Epithelial cell of esophagus (primary cell): ENCODE results near the gene IL20RB.
A peak's percentile ranks its signal among the peaks of the same experiment; 100 is the strongest.

ENCODE experiments used
- DNase-seq: peaks from one replicate; pipeline ENCODE4 v3.0.0; 2010; ENCODE audit warnings: low read depth
- H3K4me3 ChIP-seq: 2 replicates; pipeline ENCODE4 v1.5.1; 2011; ENCODE audit warnings: mild to moderate bottlenecking, low read length, control low read depth
- CTCF ChIP-seq: IDR thresholded peaks from 2 replicates; pipeline ENCODE4 v1.5.1; 2011; ENCODE audit warnings: low read depth, mild to moderate bottlenecking, low read length, control low read depth, inconsistent platforms; ENCODE audit not compliant: insufficient read depth; ENCODE audit errors: missing control alignments

Gene IL20RB

GRCh38 chr3:136932523-136932922 lies 25.3 kb upstream of the IL20RB start:
- H3K4me3 ChIP-seq: peak overlapping the region; percentile 60
- peak; percentile 77 for DNase-seq
- no peak for TF ChIP-seq CTCF

- no peak for DNase-seq
- H3K4me3 ChIP-seq: peak overlapping the region; percentile 60
- no peak for TF ChIP-seq CTCF
These were observed 24.6 kb upstream of the IL20RB start for GRCh38 chr3:136932978-136933772.

- no peak for TF ChIP-seq CTCF
- H3K4me3 ChIP-seq: no peak overlapping the region
- no peak for DNase-seq
These were observed 20.6 kb upstream of the IL20RB start for GRCh38 chr3:136937175-136937574.

GRCh38 chr3:136937851-136938250 lies 19.9 kb upstream of the IL20RB start:
- DNase-seq: no peak
- no peak for TF ChIP-seq CTCF

GRCh38 chr3:136938334-136938733 lies 19.4 kb upstream of the IL20RB start:
- H3K4me3 ChIP-seq: no peak overlapping the region
- peak; percentile 61 for DNase-seq
- no peak for TF ChIP-seq CTCF

More at GRCh38 chr3:136937851-136938250, 19.9 kb upstream of the IL20RB start:
- H3K4me3 ChIP-seq: no peak overlapping the region

GRCh38 chr3:136939489-136939888 lies 18.3 kb upstream of the IL20RB start:
- no peak for DNase-seq
- H3K4me3 ChIP-seq: no peak overlapping the region
- no peak for TF ChIP-seq CTCF

GRCh38 chr3:136942803-136943202 lies 15.0 kb upstream of the IL20RB start:
- TF ChIP-seq CTCF: no peak
- H3K4me3 ChIP-seq: no peak overlapping the region
- DNase-seq: no peak
